BJ (cell line): ENCODE measurements around the gene ARIH1. TPM values are rescaled to one million over a fixed set of nuclear protein-coding genes. Genes with fewer than 3 reads are reported as not detected.
"Not testable (repeated sequence)": the region's sequence is repeated elsewhere in the genome, so short reads cannot be mapped to it uniquely, and the experiment has no call there.

Source experiments
- CTCF ChIA-PET: fragments of 350-600 bp; formaldehyde crosslinking; extraction: SDS; loops from one replicate; lab custom pipeline; 2021; ENCODE audit warnings: antibody characterized with exemption, inconsistent platforms; lab: Yijun Ruan, JAX
- POLR2A ChIA-PET: fragments of 300-600 bp; sonication (Branson Sonifier 250); formaldehyde crosslinking; extraction: SDS; loops from one replicate; lab custom pipeline; 2021; ENCODE audit warnings: antibody characterized with exemption; lab: Charles Lee
- DNase-seq: peaks from one replicate; pipeline ENCODE4 v3.0.0-alpha.2; 2011; ENCODE audit warnings: low read depth
- H3K27me3 ChIP-seq: 2 replicates; pipeline ENCODE4 v1.6.0; 2011; ENCODE audit warnings: low read length; ENCODE audit not compliant: control insufficient read depth, insufficient read depth
- H3K36me3 ChIP-seq: 2 replicates; pipeline ENCODE4 v1.5.1; 2011; ENCODE audit warnings: low read length; ENCODE audit not compliant: control insufficient read depth, insufficient read depth
- H3K4me3 ChIP-seq: 2 replicates; pipeline ENCODE4 v1.5.1; 2011; ENCODE audit warnings: low read depth, mild to moderate bottlenecking, control low read depth, low read length
- CTCF ChIP-seq: IDR thresholded peaks from 2 replicates; pipeline ENCODE4 v1.5.1; 2011; ENCODE audit warnings: low read depth, mild to moderate bottlenecking, control low read depth, inconsistent platforms, low read length, moderate library complexity; ENCODE audit not compliant: insufficient read depth
- polyA plus RNA-seq: library from polyadenylated mRNA; depleted of rRNA; stranded (reverse); fragments of >200 nt; gene quantifications from 2 replicates; pipeline ENCODE4 v1.2.3, GENCODE V29; 2011

ARIH1 gene
- polyA plus RNA-seq, 1 experiment, result 46.0 TPM

GRCh38 chr15:72604794-72605193 is 130.7 kb downstream of the ARIH1 start:
- POLR2A ChIA-PET, result no interaction called here
- no peak overlapping the region for H3K4me3 ChIP-seq
- no peak for TF ChIP-seq CTCF
- DNase-seq, result no peak
- CTCF ChIA-PET, result interaction anchor here (0.7 kb wide), 1 partner anchor 636 kb away, joined by 4 read pairs; no protein-coding TSS in a partner anchor
- no peaks in the 10 kb centered on the region for H3K27me3 ChIP-seq
- no peaks in the 10 kb centered on the region for H3K36me3 ChIP-seq

GRCh38 chr15:72608084-72608483 is 134.0 kb downstream of the ARIH1 start:
- H3K4me3 ChIP-seq, H3K27me3 ChIP-seq, POLR2A ChIA-PET, H3K36me3 ChIP-seq, DNase-seq: not testable (repeated sequence)
- CTCF ChIA-PET, result interaction anchor here (1.4 kb wide), 1 partner anchor 8 kb away, joined by 6 read pairs; no protein-coding TSS in a partner anchor

- CTCF ChIA-PET, result interaction anchor here (1.6 kb wide), 1 partner anchor 9 kb away, joined by 6 read pairs; no protein-coding TSS in a partner anchor
- TF ChIP-seq CTCF, result no peak
- DNase-seq, result no peak
- POLR2A ChIA-PET, result no interaction called here
- Histone ChIP-seq H3K27me3 (no peaks in the 10 kb centered on the region), H3K4me3 (no peak overlapping the region), H3K36me3 (no peaks in the 10 kb centered on the region)
These were observed 135.7 kb downstream of the ARIH1 start for GRCh38 chr15:72609862-72610261.

GRCh38 chr15:72612324-72612723 is 138.2 kb downstream of the ARIH1 start:
- DNase-seq, POLR2A ChIA-PET: not testable (repeated sequence)
- CTCF ChIA-PET, result interaction anchor here (1.0 to 1.8 kb wide), 2 partner anchors 13 to 15 kb away, joined by 3 read pairs; no protein-coding TSS in a partner anchor

GRCh38 chr15:72614810-72615532 is 140.8 kb downstream of the ARIH1 start:
- no peak for DNase-seq
- Histone ChIP-seq H3K4me3 (no peak overlapping the region), H3K27me3 (no peaks in the 10 kb centered on the region), H3K36me3 (no peaks in the 10 kb centered on the region)
- ChIA-PET CTCF (interaction anchor here (0.7 kb wide), 2 partner anchors 15 to 57 kb away, joined by 3 to 4 read pairs; no protein-coding TSS in a partner anchor), POLR2A (no interaction called here)
- no peak for TF ChIP-seq CTCF

More at GRCh38 chr15:72612324-72612723, 138.2 kb downstream of the ARIH1 start:
- not testable (repeated sequence) for H3K27me3 ChIP-seq, H3K36me3 ChIP-seq, H3K4me3 ChIP-seq

- H3K4me3 ChIP-seq, POLR2A ChIA-PET: not testable (repeated sequence)
- CTCF ChIA-PET, result interaction anchor here (0.7 kb wide), 1 partner anchor 56 kb away, joined by 3 read pairs; no protein-coding TSS in a partner anchor
These were observed 141.6 kb downstream of the ARIH1 start for GRCh38 chr15:72615533-72616233.

More at GRCh38 chr15:72615533-72616233, 141.6 kb downstream of the ARIH1 start:
- not testable (repeated sequence) for H3K27me3 ChIP-seq, DNase-seq, H3K36me3 ChIP-seq
